Dendritic cell treated with granulocyte-macrophage colony-stimulating factor and Interleukin-4, amounts not matched to agents 40 ng/mL and 50 ng/mL, for 4 days (primary cell): ENCODE data around the gene HAP1.

Experiments used
- H3K27ac Mint-ChIP-seq: one replicate; pipeline ENCODE4 v1.8.0; 2022; ENCODE audit warnings: mild to moderate bottlenecking, mixed read lengths
- H3K27me3 Mint-ChIP-seq: one replicate; pipeline ENCODE4 v1.8.0; 2022; ENCODE audit warnings: mild to moderate bottlenecking, mixed read lengths
- H3K36me3 Mint-ChIP-seq: one replicate; pipeline ENCODE4 v1.8.0; 2022; ENCODE audit warnings: low read depth, mixed read lengths
- H3K4me1 Mint-ChIP-seq: one replicate; pipeline ENCODE4 v1.8.0; 2022; ENCODE audit warnings: low read depth, mixed read lengths
- H3K4me3 Mint-ChIP-seq: one replicate; pipeline ENCODE4 v1.8.0; 2022; ENCODE audit warnings: mild to moderate bottlenecking, moderate library complexity, mixed read lengths
- H3K9me3 Mint-ChIP-seq: one replicate; pipeline ENCODE4 v1.8.0; 2022; ENCODE audit warnings: mixed read lengths
- intact Hi-C: fragments of 100-400 bp; cut with micrococcal nuclease; formaldehyde crosslinking; loops from one replicate; pipeline ENCODE4 v1.15.0; 2022

HAP1 gene

DNA sequence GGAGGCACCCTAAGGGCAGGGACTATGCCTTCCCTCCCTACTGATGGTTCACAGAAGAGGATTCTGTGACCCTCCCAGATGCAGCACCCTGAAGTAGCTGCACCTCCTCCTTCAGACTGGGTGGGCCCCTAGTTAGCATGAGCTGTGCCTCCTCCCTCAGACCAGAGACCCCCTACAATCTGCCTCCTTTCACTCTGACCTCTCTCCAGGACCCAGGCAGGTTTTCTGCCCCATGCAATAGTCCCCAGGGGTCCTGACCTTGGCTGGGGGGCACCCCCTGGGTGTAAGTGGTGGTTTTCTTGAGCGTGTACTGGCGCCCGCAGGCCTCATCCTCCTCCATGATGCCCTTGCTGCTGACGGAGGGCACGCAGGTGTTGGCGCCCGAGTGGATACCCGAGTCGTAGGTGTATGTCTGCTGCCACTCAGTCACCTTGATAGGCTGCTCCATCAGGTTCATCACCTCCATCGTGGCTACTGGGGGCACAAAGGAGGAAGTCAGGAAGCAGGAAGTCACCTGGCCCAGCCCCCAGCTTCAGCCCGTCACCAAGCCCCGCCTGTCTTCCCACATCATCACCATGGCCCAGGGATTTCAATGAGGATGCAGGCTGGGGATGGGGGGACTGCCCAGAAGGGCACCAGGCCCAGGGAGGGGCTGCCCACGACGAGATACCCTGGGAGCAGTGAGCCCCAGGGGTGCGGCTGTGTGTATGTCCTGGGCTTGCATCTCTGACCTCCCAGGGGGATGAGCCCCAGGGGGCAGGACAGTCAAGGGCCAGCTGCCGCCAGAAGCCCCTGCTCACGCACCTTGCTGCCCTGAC is 37.2 kb upstream of the HAP1 start:
- Mint-ChIP-seq H3K4me3 (no peak overlapping the region), H3K27me3 (peaks cover 2% of the 10 kb centered on the region), H3K4me1 (peaks cover 36% of the 10 kb centered on the region), H3K36me3 (peaks cover 98% of the 10 kb centered on the region), H3K27ac (no peak overlapping the region), H3K9me3 (no peaks in the 10 kb centered on the region)
- intact Hi-C loops: no loop called here

- Mint-ChIP-seq H3K36me3 (peaks cover 98% of the 10 kb centered on the region), H3K27ac (no peak overlapping the region), H3K4me1 (peaks cover 21% of the 10 kb centered on the region), H3K27me3 (no peaks in the 10 kb centered on the region), H3K9me3 (no peaks in the 10 kb centered on the region), H3K4me3 (no peak overlapping the region)
- intact Hi-C loops: no loop called here
These were observed 35.5 kb upstream of the HAP1 start for GRCh38 chr17:41769985-41770384.

DNA sequence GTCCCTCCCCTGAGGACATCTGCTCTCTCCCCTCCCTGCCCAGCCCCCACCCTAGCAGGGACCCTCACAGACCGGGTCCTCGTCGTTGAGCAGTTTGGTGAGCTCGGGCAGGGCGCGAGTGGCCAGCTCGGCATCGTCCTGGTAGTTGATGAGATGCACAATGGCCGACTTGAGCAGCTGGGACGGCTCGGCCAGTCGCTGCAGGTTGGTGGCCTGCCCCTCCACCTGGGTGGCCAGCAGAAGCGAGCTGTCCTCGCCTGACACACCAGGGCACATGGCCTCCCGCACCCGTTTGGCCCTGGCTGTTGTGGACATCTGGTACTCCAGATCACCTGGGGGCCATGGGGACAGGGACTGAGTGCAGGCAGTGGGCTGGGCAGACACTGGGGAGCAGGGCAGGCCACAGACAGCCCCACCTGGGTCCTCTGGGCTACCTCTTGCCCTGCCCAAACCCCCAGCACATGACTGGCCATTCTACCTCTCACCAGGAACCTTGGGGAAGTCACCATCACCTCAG is 35.0 kb upstream of the HAP1 start:
- H3K27ac Mint-ChIP-seq: no peak overlapping the region
- no peaks in the 10 kb centered on the region for H3K9me3 Mint-ChIP-seq
- intact Hi-C loops: no loop called here
- peaks cover 15% of the 10 kb centered on the region for H3K4me1 Mint-ChIP-seq
- no peaks in the 10 kb centered on the region for H3K27me3 Mint-ChIP-seq
- H3K36me3 Mint-ChIP-seq: peaks cover 98% of the 10 kb centered on the region
- H3K4me3 Mint-ChIP-seq: no peak overlapping the region

GRCh38 chr17:41768682-41769288 is 34.3 kb upstream of the HAP1 start:
- H3K27ac Mint-ChIP-seq: no peak overlapping the region
- no peak overlapping the region for H3K4me3 Mint-ChIP-seq
- H3K27me3 Mint-ChIP-seq: no peaks in the 10 kb centered on the region
- intact Hi-C loops: no loop called here
- peaks cover 9% of the 10 kb centered on the region for H3K4me1 Mint-ChIP-seq
- peaks cover 98% of the 10 kb centered on the region for H3K36me3 Mint-ChIP-seq
- no peaks in the 10 kb centered on the region for H3K9me3 Mint-ChIP-seq

DNA sequence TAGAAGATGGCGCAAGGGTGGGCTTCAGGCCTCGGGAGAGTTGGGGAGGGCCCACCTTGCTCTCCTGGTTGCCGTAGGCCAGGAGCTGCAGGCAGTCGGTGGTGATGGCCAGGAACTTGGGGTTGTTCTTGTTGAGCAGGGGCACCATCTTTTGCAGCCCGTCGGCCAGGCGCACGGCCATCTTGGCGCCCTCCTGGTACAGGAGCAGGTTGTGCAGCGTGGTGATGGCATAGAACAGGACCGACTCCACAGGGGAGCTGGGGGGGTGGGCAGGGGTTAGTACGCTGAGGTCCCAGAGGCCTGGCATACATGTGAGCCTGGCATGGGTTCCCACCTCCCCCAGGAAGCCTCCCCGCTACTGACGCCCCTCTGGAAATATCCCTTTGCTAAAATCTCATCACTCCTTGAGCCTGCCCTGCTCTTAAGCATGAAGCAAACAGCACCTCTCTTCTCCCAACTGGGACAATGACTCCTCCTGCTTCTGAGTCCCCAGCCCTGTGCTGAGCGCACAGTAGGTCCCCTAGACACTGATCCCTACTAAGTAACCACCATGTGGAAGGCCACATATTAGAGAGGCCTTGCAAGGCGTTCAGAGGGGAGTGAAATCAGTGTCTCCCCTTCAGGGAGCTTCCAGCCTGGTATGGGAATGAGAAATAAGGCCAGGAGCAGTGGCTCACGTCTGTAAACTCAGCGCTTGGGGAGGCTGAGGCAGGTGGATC is 33.0 kb upstream of the HAP1 start:
- peaks cover 99% of the 10 kb centered on the region for H3K36me3 Mint-ChIP-seq
- H3K4me3 Mint-ChIP-seq: no peak overlapping the region
- no peaks in the 10 kb centered on the region for H3K4me1 Mint-ChIP-seq
- intact Hi-C loops: no loop called here
- no peak overlapping the region for H3K27ac Mint-ChIP-seq
- no peaks in the 10 kb centered on the region for H3K9me3 Mint-ChIP-seq
- H3K27me3 Mint-ChIP-seq: no peaks in the 10 kb centered on the region

GRCh38 chr17:41766135-41766534 is 31.7 kb upstream of the HAP1 start:
- Mint-ChIP-seq H3K4me3 (no peak overlapping the region), H3K4me1 (no peaks in the 10 kb centered on the region), H3K27ac (no peak overlapping the region), H3K36me3 (peaks cover 100% of the 10 kb centered on the region), H3K27me3 (no peaks in the 10 kb centered on the region), H3K9me3 (no peaks in the 10 kb centered on the region)
- intact Hi-C loops: no loop called here

DNA sequence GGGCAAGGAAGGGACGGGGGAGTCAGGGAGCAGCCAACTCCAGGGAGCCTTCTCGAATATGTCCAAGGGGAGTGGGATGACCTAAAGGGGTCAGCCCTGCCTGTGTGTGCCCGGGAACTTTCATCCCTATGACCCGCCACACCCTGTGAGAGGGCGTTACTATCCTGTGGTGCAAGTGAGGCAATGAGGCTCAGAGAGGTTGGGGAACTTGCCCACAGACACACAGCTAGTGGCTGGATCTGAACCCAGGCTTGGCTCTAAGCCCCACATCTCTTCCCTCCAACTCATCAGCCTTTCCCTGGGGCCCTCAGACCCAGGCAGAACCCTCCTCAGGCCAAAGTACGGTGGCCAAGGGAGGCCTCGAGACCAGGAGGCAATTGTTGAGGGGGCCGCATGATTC is 28.9 kb upstream of the HAP1 start:
- H3K27me3 Mint-ChIP-seq: no peaks in the 10 kb centered on the region
- peaks cover 96% of the 10 kb centered on the region for H3K36me3 Mint-ChIP-seq
- intact Hi-C loops: no loop called here
- no peaks in the 10 kb centered on the region for H3K9me3 Mint-ChIP-seq
- H3K4me3 Mint-ChIP-seq: no peak overlapping the region
- H3K4me1 Mint-ChIP-seq: no peaks in the 10 kb centered on the region
- H3K27ac Mint-ChIP-seq: no peak overlapping the region

GRCh38 chr17:41762841-41763240 is 28.4 kb upstream of the HAP1 start:
- H3K9me3 Mint-ChIP-seq: no peaks in the 10 kb centered on the region
- no peak overlapping the region for H3K4me3 Mint-ChIP-seq
- H3K27me3 Mint-ChIP-seq: no peaks in the 10 kb centered on the region
- peaks cover 96% of the 10 kb centered on the region for H3K36me3 Mint-ChIP-seq
- no peaks in the 10 kb centered on the region for H3K4me1 Mint-ChIP-seq
- no peak overlapping the region for H3K27ac Mint-ChIP-seq
- intact Hi-C loops: no loop called here

DNA sequence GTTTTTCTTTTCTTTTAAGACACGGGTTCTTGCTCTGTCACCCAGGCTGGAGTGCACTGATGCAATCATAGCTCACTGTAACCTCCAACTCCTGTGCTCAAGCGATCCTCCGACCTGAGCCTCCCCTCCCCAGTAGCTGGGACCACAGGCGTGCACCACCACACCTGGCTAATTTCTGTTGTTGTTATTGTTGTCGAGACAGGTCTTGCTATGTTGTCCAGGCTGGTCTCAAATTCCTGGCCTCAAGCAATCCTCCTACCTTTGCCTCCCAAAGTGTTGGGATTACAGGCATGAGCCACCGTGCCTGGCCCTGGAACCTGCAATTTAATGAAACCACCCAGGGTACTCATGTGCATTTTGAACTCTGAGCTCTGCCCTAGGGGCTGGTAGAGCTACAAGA is 27.9 kb upstream of the HAP1 start:
- Mint-ChIP-seq H3K36me3 (peaks cover 96% of the 10 kb centered on the region), H3K4me3 (no peak overlapping the region), H3K9me3 (no peaks in the 10 kb centered on the region), H3K27ac (no peak overlapping the region), H3K4me1 (no peaks in the 10 kb centered on the region), H3K27me3 (no peaks in the 10 kb centered on the region)
- intact Hi-C loops: no loop called here

DNA sequence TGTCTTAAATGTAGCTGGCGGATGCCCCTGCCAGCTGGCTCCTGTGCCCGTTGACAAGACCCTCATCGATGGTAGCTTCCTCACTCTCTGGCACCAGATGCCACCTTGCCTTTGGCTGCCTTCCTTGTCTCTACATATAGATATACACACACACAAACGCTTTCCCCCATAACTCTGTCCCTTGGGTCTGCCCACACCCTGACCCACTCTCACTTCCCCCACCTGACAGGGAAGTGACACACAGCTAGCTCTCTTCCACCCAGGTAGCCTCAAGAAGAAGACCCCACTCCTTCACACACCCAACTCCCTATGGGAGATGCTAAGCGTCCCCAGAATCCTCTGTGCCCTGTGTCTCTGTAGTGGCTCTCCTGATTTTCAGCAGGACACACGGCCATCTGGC is 26.4 kb upstream of the HAP1 start:
- Mint-ChIP-seq H3K4me3 (no peak overlapping the region), H3K36me3 (peaks cover 96% of the 10 kb centered on the region), H3K27ac (no peak overlapping the region), H3K9me3 (no peaks in the 10 kb centered on the region), H3K4me1 (no peaks in the 10 kb centered on the region), H3K27me3 (no peaks in the 10 kb centered on the region)
- intact Hi-C loops: no loop called here

DNA sequence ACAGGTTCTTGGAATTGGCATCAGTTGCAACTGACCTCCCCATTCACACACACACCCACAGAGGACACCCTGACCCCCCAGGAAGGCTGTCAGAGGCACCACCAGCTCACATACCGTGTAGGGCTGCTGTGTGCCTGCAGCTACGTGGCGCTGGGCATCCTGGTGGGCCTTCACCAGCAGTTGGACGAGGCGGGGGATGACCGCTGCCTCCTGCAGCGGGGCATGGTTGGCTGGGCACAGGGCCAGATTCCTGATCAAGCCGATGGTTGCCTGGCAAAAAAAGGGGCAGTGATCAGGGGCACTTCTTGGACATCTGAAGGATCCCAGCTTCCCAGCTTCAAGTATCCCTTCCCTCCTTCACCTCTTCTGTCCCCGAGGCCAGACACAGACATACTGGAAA is 24.2 kb upstream of the HAP1 start:
- no peak overlapping the region for H3K27ac Mint-ChIP-seq
- H3K4me1 Mint-ChIP-seq: no peaks in the 10 kb centered on the region
- no peaks in the 10 kb centered on the region for H3K9me3 Mint-ChIP-seq
- no peaks in the 10 kb centered on the region for H3K27me3 Mint-ChIP-seq
- intact Hi-C loops: no loop called here
- no peak overlapping the region for H3K4me3 Mint-ChIP-seq
- peaks cover 96% of the 10 kb centered on the region for H3K36me3 Mint-ChIP-seq

- H3K27ac Mint-ChIP-seq: no peak overlapping the region
- H3K4me1 Mint-ChIP-seq: no peaks in the 10 kb centered on the region
- H3K36me3 Mint-ChIP-seq: peaks cover 63% of the 10 kb centered on the region
- H3K9me3 Mint-ChIP-seq: no peaks in the 10 kb centered on the region
- H3K4me3 Mint-ChIP-seq: no peak overlapping the region
- intact Hi-C loops: no loop called here
- no peaks in the 10 kb centered on the region for H3K27me3 Mint-ChIP-seq
These were observed 19.6 kb upstream of the HAP1 start for GRCh38 chr17:41754066-41754465.

- Mint-ChIP-seq H3K27me3 (peaks cover 2% of the 10 kb centered on the region), H3K36me3 (peaks cover 35% of the 10 kb centered on the region), H3K4me1 (no peaks in the 10 kb centered on the region), H3K9me3 (no peaks in the 10 kb centered on the region), H3K4me3 (no peak overlapping the region), H3K27ac (no peak overlapping the region)
- intact Hi-C loops: no loop called here
These were observed 16.8 kb upstream of the HAP1 start for GRCh38 chr17:41751288-41751687.

DNA sequence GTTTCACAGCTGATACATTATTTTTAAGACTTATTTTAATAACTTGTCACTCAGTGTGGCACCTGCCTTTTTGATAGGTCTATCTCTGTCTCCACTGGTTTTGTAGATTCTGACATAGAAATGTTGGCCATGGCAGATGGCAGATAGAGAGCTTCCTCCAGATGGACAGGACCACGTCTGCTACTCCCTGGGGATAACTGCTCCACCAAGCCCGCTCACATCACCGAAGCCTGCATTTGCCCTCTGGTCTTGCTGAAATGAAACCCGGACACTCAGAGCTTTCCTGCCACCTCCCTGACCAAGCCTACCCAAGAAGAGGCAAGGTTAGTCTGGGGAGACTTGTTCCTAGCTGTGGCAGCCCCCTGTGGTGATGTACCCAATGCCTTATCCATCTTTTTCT is 16.4 kb upstream of the HAP1 start:
- Mint-ChIP-seq H3K9me3 (no peaks in the 10 kb centered on the region), H3K27me3 (peaks cover 2% of the 10 kb centered on the region), H3K4me1 (no peaks in the 10 kb centered on the region), H3K4me3 (no peak overlapping the region), H3K36me3 (peaks cover 31% of the 10 kb centered on the region), H3K27ac (no peak overlapping the region)
- intact Hi-C loops: no loop called here
